GM19043 (cell line): Measurements from ENCODE around the gene RPL28.
"Not testable (repeated sequence)": the region's sequence is repeated elsewhere in the genome, so short reads cannot be mapped to it uniquely, and the experiment has no call there.

ENCODE experiments used
- ATAC-seq: cut with Tn5 transposase; IDR thresholded peaks from one replicate; pipeline ENCODE4 v1.9.1; 2021; ENCODE audit warnings: low read depth; ENCODE audit not compliant: unreplicated experiment

RPL28 gene

DNA sequence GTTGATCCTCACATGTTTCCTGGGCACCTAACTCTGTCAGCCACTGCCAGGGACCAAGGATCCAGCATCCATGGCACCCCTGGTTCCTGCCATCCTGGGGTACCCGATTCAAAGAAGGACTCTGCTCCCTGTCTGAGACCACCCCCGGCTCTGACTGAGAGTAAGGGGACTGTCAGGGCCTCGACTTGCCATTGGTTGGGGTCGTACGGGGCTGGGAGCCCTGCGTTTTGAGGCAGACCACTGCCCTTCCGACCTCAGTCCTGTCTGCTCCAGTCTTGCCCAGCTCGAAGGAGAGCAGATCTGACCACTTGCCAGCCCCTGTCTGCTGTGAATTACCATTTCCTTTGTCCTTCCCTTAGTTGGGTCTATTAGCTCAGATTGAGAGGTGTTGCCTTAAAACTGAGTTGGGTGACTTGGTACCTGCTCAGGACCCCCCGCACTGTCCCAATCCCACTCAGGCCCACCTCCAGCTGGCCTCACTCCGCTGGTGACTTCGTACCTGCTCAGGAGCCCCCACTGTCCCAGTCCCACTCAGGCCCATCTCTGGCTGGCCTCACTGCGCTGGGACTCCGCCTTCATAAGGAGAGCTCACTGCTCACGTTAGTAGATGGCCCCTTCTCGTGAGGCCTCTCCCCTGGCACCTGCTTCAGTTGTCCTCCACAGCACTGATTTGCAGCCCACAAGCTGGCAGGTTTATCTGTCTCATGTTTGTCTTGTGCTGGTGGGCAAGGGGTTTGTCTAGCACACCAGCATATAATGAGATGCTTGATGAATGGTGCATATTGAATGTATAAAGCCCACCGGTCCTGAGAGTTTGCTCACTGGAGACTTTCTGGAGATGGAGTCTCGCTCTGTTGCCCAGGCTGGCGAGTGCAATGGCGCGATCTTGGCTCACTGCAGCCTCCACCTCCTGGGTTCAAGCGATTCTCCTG is 3.9 kb downstream of the RPL28 start:
- ATAC-seq, result no peak

DNA sequence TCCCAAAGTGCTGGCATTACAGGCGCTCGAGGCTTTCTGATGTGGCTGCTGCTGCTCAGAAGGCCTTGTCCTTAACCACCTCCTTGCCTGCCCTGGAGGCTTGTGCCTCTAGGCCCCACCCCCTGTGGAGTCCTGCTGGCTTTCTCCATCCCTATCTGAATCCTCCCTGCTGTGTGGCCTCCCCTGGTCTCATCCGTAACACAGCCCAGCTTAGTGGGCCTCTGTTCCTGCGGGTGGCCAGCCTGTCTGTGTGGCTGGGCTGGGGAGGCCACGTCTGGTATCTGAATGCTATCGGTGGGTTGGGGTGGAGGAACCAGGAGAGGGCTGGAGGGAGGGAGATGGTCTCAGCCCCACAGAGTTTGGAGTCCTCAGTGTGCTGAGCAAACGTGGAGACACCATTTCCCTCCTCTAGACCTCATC is 4.7 kb downstream of the RPL28 start:
- ATAC-seq, result no peak

DNA sequence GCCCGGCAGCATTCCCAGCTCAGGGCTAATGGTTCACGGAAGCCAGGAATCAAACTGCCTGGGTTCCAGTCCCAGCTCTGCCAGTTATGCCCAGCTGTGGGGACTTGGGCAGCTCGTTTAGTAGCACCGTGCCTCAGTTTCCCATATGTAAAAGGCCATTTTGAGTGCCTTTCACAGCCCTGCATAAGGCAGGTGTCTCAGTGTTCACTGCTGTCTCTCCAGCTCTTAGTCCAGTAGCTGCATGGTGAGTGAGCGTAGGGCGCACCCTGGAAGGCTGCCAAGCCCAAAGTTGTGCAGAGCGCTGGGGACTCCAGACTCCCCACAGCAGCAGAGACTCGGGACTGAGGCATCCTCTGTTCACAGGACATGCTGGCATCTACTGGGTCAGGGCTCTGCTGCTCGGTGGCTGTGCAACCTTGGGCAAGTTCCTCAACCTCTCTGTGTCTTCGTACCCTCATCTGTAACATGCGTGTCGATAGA is 5.5 kb downstream of the RPL28 start:
- ATAC-seq, result no peak

DNA sequence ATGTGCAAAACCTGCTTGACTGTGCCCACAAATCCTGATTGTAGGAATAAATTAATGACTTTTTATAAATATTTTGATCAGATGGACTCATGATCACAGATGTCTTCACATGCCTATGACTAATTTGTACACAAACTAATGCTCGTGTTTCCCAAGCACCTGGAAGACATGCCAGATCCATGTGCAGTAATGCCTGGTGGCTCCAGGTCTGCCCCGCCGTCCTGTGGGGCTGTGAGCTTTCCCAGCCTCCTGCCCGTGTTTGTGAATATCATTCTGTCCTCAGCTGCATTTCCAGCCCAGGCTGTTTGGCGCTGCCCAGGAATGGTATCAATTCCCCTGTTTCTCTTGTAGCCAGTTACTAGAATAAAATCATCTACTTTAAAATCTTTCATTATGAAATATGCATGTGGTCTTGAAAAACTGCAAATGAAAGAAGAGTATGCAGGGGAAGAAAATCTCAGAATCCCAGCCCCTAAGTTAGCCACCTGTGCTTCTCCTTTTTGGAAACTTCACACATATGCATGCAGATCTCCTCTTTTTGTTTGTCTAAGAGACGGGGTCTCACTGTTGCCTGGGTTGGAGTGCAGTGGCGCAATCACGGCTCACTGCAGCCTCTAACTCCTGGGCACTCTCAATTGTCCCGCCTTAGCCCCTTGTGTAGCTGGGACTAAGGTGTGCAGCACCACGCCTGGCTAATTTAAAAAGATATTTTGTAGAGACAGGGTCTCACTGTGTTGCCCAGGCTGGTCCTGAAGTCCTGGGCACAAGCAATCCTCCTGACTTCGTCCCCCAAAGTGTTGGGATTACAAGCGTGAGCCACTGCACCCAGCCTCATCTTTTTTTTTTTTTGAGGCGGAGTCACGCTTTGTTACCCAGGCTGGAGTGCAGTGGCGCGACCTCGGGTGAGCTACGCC is 6.2 kb downstream of the RPL28 start:
- ATAC-seq, result no peak

DNA sequence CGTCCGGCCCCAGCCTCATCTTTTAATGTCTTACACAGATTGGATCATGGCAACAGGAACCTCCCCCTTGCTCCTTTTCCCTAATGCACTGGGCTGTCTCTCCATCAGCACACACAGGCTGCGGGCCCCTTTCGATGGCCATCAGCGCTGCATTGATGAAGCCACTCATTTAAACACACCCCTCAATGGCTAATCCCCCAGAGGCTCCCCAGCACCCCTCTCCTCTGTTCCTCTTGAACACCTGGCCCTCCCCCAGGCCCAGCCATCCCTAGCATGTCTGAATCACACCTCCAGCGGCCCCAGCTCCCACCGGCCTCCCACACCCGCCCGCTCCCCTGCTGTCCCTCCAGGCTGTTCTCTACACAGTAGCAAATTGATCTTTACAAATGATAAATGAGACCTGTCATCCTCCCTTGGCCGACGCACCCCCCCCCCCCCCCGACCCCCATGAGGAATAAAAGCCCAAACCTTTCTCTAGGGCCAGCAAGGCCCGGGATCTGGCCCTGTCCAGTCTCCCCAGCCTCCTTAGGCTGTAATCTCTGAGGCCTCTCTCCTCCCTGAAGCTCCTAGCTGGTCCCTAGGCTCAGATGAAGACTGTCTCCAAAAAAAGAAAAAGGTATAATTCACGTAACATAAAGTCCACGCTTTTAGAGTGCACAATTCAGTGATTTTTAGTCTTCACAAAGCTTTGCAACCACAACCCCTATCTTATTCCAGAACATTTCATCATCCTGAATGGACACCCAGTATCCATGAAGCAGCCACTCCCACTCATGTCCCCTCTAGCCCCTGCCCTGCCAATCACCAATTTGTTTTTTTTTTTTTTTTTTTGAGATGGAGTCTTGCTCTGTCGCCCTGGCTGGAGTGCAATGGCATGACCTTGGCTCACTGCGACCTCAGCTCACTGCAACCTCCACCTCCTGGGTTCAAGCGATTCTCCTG is 7.4 kb downstream of the RPL28 start:
- ATAC-seq, result no peak

DNA sequence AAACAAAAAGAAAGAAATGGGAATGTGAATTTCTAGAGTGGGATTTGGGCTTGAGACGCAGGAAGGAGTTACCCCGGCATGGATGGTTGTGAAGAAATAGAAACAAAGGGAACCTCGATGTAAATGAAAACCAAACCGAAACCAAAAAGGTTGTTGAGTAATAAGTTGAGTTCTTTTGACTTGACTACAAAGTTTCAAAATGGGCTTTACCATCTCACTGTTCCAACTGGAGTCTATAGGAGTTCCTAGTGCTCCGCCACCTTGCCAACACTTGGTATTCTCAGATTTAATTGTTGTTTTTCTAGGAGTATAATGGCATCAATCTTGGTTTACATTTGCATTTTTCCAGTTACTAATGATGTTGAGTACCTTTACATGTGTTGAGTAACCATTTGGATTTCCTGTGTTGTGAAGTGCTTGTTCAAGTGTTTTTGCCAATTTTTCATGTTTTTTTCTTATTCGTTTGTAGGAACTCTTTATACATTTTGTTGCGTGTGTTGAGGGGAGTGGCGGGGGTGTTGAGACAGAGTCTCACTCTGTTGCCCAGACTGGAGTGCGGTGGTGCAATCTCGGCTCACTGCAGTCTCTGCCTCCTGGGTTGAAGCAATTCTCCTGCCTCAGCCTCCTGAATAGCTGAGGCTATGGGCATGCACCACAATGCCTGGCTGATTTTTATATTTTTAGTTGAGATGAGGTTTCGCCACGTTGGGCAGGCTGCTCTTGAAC is 12.6 kb downstream of the RPL28 start:
- no peak for ATAC-seq

DNA sequence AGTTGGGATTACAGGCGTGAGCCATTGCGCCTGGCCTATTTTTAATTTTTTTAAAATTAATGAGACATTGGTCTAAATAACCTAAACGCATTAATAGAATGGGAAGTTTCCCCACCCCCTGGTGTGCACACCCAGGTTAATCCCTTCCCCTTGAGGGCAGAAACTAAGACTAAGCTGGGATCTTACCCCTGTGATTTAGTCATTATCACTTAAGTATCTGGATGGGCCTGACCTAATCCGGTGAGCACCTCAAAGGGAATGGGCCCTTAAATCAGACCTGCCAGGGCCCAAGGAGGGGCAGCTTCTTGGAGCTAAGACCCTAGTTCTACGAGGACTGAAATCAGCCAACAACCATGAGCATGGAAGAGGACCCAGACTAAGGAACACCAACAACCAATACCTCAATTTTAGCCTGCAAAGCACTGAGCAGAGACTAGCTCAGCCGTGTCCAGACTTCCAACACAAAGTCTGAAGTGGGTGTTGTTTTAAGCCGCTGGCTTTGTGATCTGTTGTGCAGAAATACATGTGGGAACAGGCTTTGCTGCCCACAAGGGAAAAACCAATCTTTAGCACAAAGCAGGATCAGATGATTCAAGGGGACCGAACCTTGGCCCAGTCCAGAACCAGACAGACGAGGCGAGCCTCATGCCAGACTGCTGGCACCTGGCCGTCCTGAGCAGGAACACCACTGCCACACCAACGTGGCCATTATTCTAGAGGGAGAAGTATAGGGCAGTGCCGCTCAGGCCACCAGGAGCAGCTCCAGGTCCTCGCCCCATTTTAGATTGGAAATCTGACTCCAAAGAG is 14.8 kb downstream of the RPL28 start:
- no peak for ATAC-seq

DNA sequence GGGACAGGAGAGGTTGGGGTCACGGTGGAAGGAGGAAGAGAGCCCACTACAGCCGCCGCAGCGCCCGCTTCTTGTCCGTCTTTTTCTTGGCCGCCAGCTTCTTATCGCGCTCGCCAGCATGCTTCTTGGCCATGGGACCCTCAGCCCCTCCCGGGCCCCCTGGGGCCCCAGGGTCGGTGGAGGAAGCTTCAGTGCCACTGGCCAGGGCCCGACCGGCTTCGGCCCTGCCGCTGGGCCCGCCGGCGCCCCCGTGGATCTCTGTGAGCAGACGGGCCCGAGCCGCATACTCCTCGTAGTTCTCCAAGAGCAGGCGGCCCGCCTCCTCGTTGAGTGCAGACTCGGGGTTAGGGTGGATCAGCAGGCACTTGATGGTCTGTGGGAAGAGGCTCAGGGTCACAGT is 15.7 kb downstream of the RPL28 start:
- not testable (repeated sequence) for ATAC-seq

DNA sequence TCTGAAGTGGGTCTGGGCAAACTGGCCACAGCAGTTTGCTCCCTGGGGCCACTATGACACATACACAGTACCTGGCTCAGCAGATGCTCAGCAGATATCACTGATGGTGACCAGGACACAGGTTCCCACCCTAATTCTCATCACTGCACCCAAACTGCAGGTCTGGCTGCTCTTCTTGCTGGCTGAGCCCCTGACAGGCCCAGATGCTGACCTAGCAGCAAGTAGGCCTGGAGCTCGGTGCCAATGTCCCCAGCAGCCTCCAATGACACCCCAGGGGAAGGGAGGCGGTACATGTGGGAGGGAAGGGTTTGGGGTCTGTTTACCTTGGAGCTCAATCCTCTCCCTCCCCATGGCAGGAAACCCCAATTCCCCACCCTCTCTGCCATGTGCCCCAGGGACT is 16.8 kb downstream of the RPL28 start:
- no peak for ATAC-seq

DNA sequence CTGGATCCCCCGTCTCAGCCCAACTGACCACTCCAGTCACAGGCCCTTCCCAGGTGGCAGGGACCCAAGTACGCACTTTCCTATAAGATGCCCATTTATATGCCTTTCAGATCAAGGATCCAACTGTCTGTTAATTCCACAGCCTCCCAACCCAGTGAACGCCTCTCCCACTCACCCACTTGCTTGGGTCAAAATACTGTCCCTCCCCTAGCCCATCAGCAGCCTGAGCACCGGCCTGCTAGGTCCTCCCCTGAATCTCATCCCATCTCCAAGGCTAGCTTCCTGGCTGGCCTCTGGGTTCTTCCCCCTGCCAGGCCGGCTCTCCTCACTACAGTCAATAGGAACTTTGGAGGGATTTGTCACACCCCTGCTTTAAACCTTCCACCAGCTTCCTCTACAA is 19.9 kb downstream of the RPL28 start:
- ATAC-seq, result no peak

DNA sequence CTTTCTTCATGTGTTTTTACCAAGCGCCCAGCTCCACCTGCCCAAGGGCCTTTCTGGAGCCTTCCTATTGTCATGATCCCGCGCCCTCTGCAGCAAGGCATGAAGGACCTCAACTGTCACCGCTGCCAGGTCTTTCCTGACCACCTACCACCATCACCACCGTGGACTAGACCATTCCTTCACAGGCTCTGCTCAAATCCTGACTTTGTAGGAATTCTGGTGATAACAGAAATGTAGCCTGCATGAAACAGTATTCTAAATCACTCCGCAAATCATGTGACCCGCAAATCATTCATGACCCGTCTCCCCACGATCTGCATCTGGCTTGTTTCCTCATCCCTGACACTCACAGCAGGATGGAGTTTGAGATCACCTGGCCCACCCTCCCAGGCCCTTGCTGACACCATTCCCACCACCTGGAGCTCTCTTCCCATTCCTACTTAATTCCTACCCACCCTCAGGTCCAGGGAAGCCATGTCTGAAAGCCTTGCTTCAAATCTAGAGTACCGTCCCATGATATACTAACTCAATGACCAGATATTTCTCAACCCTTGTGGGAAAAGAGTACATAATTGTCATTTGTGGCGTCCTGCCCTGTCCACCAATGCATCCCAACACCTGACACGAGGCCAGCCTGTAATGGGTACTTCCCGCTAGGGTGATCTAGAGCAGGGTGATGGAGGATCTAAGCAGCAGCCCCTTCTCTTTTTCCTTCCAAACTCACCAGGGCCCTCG is 20.5 kb downstream of the RPL28 start:
- no peak for ATAC-seq

DNA sequence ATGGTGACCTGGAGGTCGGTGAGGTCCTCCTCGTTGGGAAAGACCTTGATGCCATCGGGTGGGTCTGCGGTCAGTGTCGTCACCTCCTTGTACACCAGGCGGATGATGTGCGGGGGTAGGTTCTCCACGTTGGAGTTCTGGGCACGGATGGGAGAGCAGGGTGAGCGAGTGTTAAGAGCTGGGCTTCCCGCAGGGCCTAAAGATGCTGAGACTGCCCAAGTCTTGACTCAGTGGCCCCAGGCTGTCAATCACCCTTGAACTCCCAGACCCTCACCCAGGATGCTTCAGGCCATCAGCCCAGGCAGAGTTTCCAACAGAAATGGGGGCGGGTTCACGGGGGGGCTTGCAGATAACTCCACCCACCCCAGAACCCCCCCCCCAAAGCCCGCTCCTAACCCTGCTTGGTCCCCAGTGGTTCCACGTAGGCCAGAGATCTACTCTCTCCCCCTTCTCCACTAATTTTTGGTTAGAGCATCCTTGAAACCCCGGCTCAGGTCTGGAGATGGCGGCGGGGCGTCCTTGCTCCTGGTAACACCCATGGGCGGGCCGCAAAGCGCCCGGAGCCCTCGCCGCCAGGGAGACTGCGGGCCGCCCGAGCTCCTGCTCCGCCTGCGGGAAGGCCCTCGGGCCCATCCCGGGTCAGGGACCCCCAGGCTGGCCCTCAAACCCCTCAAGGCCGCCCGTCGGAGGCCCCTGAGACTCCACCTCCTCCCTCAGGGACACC is 21.3 kb downstream of the RPL28 start:
- peak; percentile 12 for ATAC-seq

DNA sequence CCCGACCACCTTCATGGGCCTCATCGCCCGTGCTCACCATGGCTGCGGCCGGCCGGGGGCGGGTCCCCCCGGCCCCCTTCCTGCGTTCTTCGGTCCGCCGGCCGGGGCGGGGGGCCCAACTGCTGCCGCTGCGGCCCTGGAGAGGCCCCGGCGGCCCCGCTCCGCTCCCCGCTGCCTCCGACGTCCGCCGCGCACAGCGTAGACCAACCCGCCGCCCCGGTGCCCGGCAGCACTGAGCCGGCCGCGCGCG is 21.7 kb downstream of the RPL28 start, which contains the start of gene UBE2S:
Gene UBE2S, minus strand, starts transcription at position 239 of the 250 bp plus-strand sequence. Its CDS starts 199 bp downstream, at position 40.
- peak; percentile 3 for ATAC-seq

DNA sequence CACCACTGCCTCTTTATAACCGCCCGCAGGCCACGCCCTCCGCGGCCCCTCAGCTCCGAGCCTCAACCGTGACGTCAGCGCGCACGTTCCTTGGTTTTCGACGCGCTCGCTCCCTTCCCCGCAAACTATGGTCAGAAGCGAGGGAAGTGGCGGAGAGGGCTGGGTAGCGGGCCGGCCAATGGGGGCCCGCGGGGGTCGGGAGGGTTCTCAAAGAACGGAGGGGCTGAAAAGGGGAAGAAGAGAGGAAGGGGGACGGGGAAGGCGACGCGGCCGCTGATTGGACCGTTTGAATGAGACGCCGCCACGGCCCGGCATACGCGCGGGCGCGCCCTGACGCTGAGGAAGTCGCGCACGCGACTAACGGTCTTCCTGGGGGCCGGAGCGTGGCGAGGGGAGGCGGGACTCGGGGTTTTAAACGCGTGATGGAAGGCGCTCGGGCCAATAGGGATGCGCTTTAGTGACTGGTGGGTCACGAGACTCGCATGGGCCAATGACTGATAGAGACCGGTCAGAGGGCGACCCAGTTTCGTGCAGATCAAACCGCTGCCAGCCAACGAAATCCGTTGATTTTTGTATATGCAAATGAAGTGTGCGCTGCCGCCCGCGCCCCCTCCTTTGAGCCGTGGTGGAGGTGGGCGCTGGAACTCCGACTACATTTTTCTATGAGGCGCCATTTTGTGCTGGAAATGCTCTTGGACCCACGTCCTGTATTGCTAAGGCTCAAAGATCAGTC is 22.2 kb downstream of the RPL28 start:
- peak; percentile 87 for ATAC-seq

DNA sequence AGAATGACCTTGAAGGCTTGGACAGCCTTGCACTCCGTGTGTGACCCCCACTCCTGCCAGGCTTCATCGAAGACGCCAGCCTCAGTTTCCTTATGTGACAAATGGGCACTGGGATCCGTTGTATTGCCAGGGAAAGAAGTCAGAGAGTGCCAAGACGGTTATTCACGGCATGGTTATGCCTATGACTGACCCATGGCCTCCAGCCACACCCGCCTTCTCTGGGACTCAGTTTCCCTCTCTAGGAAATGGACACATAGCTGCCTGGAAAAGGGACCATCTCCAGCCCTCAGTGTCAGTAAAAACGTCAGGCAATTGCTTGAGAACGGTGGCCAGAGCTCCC is 22.8 kb downstream of the RPL28 start:
- no peak for ATAC-seq

DNA sequence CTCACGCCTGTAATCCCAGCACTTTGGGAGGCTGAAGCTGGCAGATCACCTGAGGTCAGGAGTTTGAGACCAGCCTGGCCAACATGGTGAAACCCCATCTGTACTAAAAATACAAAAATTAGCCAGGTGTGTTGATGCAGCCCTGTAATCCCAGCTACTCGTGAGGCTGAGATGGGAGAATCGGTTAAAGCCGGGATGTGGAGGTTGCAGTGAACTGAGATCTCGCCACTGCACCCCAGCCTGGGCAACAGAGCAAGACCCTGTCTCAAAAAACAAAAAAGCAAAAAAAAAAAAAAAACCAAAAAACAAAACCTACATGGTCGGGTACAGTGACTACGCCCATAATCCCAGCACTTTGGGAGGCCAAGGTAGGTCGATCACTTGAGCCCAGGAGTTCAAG is 23.4 kb downstream of the RPL28 start:
- ATAC-seq, result not testable (repeated sequence)

DNA sequence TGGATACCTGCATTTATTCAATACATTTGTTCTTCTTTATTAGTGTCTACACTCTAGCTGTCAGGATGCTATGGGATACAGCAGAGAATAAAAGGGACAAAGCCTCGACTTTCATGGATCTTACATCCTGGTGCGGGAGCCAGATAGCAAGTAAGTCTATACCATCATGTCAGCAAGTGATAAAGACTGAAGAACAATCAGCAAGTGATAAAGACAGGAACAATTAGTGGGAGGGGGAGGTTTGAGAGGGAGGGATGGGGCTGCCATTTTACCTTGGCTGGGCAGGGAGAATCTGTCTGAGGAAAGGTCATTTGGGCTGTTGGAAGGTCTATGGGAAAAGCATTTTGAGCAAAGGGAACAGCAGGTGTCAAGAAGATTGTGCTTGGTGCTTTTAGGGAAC is 24.4 kb downstream of the RPL28 start:
- no peak for ATAC-seq
